Stimulated activated CD8-positive, alpha-beta memory T cell treated with anti-CD3 and anti-CD28 coated beads, Interleukin-12 subunit alpha, Interleukin-12 subunit beta, amount 100 ng/mL, for 24 hours (primary cell): Measurements from ENCODE around the gene SLC15A3.

Experiments
- DNase-seq: peaks from one replicate; pipeline ENCODE4 v3.0.0-alpha.2; 2020; ENCODE audit errors: extremely low read depth

SLC15A3 gene

GRCh38 chr11:60889869-60890311 lies 62.1 kb downstream of the SLC15A3 start:
- DNase-seq: no peak

GRCh38 chr11:60887556-60887955 lies 64.4 kb downstream of the SLC15A3 start:
- no peak for DNase-seq
